Sigmoid colon (tissue), 4 donors: ENCODE measurements around the gene ATP10A.

ENCODE experiments used
- CTCF ChIP-seq, 4 experiments: fragments of 450-650 bp in 3 of 4; fragments of 200-600 bp in 1 of 4; IDR thresholded peaks; one replicate each; pipeline ENCODE4 v1.5.1; 2016 to 2019; ENCODE audit warnings: antibody characterized with exemption in 4 of 4, mild to moderate bottlenecking in 3 of 4, moderate library complexity in 2 of 4
- POLR2AphosphoS5 ChIP-seq, 4 donors: sonication (generic); formaldehyde crosslinking; IDR thresholded peaks; one replicate each; pipeline ENCODE4 v1.6.1; 2017; ENCODE audit warnings: antibody characterized with exemption in 4 of 4

- TF ChIP-seq POLR2AphosphoS5 (IDR thresholded peaks at IDR 0.05) (no peak), CTCF (IDR thresholded peaks at IDR 0.05) (no peak)
These were observed 11.1 kb downstream of the ATP10A start for GRCh38 chr15:25852027-25852426.
